HK-2 (cell line): ENCODE data around the gene NSMCE1.
"Not testable (repeated sequence)": the region's sequence is repeated elsewhere in the genome, so short reads cannot be mapped to it uniquely, and the experiment has no call there.

Experiments used
- DNase-seq: peaks from one replicate; pipeline ENCODE4 v3.0.0-alpha.2; 2018; ENCODE audit not compliant: unreplicated experiment

Gene NSMCE1

DNA sequence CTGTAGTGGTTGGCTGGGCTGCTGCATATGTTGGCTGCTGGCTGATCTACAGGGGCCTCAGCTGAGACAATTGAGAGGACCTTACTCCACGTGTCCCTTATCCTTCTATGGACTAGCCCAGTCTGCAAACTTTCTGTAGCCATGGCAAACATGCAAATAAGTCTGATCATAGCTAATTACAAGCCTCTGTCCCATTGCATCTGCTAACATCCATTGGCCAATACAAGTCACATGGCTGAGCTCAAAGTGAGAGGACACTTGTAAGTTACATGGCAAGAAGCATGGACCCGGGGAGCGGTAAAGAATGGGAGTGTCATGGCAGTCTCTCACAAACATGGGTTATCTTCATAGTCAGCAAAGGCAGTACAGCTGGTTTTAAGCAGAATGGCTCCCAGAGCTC, 33.6 kb upstream of the NSMCE1 start:
- DNase-seq: no peak

DNA sequence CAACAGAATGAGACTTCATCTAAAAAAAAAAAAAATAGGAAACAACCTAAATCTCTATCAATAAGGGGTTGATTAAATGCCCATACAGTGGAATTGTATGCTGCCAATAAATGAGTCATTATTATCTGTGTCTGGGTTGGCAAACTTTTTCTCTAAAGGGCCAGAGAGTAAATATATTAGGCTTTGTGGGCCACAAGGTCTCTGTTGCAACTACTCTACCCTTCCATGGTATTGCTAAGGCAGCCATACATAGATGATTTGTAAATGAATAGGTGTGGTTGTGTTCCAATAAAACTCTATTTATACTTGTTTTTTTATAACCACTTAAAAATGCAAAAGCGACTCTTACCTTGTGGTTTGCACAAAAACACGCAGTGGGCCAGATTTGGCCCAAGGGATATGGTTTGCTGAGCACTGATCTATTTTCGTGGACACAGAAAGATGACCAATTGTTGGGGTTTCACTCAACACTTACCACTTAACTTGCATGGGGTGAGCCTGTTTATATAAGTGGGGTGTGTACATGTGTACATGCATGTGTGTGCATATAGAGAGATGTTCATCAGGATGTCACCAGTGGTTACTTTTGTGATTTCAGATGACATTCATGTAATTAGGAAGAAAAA, 32.8 kb upstream of the NSMCE1 start:
- no peak for DNase-seq

DNA sequence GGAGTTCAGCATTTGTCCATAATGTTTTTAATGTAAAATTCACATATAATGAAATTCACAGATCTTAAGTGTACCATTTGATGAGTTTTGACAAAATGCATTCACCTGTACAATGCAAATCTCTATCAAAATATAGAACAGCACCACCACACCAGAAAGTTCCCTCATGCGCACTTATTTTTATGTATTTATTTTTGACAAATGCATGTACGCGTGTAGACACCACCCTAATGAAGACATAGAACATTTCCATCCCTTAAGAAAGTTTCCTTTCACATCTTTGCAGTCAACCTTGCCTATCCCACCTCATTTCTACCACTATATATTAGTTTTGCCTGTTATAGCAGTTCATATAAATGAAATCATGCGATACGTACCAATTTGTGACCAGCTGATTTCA, 29.6 kb upstream of the NSMCE1 start:
- DNase-seq: no peak

DNA sequence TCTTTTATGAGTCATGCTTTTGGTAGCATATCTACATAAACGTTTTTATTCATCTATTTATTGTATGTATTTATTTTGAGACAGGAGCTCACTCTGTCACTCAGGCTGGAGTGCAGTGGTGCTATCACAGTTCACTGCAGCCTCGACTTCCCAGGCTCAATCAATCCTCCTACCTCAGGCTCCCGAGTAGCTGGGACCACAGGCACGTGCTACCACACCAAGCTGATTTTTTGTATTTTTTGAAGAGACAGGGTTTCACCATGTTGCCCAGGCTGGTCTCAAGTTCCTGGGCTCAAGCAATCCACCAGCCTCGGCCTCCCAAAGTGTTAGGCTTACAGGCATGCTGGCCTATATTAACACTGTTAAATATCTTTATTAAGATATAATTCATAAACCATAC, 24.8 kb upstream of the NSMCE1 start:
- no peak for DNase-seq

DNA sequence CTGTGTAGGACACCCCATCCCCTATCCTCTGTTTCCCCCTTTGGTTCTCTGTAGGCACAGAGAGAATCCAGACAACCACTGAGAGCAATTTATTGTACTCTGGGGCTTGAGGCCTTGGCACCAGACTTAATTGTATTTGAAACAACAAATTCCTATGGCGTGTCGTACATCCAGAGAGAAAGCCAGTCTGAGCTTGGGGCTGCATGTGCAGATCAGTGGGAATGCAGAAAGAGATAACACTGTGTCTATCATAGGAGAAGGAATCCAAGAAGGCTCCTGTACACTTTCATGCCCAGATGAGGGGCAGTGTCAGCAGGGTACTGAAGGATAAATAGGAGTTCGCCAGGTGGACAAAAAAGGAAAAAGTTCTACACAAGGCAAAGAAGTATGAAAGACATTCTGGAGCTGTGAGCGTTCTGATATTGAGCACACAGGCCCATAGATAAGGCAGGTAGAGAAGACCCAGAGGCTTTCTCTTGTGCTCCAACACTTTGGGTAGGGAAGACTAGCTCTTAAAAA, 23.2 kb upstream of the NSMCE1 start:
- DNase-seq: no peak

DNA sequence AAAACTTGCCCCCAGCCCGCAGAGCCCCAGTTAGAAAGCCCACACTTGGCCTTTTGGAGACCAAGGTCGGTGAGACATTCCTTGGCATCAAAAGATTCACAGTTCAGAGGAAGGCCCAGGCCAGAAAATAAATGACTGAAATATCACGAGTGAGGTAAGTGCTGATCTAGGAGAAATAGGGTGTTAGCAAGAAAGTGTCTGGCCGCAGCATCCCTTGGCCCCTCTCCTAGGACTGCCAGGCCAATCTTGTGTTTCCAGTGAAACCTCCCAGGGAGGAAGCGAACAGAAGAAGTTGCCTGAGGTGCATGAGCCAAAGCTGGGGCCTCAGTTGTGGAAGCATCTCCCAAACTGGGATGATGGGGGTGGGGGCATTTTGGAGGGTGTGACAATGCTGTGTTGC, 22.5 kb upstream of the NSMCE1 start:
- DNase-seq: no peak

DNA sequence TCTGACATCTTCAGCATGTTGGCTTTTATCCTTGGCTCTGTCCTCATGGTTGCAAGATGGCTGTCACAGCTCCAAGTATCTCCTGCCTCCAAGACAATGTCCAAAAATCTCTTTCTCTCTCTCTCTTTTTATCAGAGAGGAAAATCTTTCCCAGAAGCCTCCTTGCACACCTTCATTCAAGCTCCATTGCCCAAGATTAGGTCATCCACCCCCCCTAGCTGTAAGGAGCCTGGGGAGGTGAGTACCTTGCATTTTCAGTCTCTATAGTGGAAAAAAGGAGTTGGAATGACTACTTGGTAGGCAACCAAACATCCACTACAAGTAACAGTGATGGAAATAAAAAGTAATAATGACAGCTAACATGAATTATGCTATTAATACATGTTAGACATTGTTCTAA, 22.0 kb upstream of the NSMCE1 start:
- no peak for DNase-seq

DNA sequence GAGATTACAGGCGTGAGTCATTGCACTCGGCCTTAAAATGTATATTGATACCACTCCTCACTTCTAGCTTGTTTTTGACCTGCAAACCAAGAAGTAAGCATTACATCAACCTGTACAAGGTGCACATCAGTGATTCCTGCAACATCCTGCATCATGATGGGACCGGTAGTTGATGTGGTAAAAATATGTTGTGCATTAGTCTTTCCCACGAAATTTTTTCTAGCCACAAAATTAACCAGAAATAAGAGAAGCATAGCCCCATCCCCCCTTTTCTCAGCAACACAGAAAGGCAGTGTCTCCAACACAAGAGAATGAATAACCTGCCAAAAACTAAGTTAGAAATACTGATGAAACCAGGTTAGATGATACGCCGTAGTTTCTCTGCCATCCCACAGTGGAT, 21.1 kb upstream of the NSMCE1 start:
- no peak for DNase-seq

DNA sequence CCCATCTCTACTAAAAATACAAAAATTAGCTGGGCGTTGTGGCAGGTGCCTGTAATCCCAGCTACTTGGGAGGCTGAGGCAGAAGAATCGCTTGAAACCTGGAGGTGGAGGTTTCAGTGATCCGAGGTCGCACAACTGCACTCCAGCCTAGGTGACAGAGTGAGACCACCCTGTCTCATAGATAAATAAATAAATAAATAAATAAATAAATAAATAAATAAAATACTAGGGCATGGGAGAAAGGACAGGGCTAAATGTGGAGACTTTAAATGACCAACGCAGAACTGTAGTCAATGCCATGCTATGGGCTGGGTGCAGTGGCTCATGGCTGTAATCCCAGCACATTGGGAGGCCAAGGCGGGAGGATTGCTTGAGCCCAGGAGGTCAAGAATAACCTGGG, 19.7 kb upstream of the NSMCE1 start:
- DNase-seq: not testable (repeated sequence)

DNA sequence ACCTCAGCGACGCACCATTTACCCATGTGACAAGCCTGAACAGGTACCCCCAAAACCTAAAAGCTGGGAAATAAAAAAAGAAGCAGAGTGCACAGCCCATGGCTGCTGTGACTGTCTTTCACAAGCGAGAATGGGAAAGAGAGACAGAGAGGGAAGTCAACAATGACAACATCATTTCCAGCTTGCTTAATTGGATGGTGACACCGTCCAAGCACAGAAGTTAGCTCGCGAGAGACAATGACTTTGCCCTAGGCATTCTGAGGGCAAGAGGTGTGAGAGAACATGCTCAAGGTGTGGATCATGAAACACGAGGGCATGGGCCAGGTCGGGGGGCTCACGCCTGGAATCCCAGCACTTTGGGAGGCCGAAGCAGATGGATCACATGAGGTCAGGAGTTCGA, 19.3 kb upstream of the NSMCE1 start:
- no peak for DNase-seq

DNA sequence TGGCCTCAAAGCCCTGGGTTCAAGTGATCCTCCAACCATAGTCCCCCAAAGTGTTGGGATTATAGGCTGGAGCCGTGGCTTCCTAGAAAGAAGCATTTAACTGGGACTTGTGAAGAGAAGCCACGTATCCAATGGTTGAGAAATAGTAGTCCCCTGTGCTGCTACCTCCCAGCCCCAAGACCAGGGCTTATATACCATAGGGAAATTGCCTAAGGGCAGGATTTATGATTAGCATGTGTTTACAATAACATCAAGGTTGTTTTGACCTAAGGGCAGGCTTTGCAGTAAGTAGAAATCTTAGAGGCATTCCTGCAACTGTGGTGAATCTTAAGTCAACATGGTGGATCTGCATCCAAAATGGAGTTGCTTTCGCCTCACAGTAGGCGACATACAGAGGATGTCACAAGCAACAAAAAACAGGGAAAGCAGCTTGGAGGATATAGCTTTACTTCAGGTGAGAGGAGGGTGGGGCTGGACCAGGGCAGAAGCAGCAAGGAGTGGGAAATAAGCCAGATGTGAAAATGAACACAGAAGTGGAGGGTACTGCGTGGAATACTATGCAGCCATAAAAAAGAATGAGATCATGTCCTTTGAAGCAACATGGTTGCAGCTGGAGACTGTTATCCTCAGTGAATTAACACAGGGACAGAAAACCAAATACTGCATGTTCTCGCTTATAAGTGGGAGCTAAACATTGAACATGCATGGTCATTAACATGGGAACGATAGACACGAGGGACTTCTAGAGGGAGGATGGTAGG, 18.7 kb upstream of the NSMCE1 start:
- no peak for DNase-seq

DNA sequence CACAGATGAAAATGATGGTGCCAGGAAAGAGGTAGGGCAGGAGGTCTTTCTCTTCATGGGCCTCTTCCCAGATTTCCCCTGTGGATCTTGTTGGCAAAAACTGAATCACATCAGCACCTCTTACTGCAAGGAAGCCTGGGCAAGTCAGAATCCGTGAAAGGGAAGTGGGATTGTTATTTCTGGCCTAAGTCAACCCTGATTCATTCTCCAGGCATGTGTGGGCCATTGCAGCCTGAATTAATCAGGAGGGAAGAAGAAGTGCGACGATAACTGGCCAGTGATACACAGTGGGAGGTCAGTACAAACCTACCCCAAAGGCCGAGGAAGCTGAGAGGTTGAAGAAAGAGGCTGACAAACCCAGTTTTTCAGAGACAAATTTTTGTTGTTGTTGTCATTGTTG, 17.9 kb upstream of the NSMCE1 start:
- DNase-seq: peak; percentile 49

DNA sequence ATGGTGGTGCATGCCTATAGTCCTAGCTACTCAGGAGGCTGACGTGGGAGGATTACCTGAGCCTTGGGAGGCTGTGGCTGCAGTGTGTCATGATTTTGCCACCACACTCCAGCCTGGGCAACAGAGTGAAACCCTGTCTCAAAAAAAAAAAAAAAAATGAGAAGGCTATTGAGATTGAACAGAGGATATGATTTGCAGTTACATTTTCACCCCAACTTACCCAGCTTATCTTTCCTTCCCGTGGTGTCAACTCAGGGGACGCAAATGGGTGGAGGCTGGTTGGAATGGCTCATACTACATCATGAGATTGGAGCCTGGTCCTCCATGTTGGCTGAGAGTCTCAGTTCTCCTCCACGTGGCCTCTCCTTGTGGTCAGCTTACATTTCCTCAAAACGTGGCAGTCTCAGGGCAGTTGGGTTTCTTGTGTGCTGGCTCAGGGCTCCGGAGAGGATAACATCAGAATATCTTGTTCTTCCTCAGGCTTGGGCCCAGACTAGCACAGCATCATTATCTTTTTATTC, 17.2 kb upstream of the NSMCE1 start:
- DNase-seq: no peak

DNA sequence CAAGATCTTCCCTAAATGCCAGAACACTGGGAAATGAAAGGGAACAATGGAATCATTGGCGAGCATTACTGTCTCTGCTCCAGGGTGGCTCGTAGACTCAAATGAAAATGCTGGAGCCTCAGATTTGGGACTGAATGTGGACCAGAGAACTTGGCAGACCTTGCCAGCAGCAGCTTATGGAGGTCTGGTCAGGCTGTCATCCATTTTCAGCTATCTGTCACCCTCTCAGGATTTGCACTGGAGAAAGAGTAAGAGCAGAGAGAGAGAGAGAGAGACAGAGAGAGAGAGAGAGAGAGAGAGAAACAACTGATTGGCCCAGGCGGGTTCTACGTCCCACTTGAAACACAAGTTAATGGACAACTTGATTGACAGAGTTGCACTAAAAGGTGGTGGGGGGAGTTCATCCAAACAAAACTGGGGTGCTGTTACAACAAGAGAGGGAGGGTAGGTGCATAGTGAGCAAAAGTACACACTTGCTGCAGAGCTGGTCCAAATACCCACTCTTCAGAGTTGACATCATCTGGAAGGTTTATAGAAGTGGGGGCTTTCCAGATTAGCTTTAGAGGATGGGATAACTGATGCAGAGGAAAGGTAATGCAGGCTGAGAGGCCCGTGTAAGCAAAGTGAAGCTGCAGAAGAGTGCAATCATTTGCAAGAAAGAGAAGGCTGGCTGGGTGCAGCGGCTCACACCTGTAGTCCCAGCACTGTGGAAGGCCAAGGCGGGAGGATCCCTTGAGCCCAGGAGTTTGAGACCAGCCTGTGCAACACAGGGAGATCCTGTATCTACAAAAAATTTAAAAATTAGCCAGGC, 16.5 kb upstream of the NSMCE1 start:
- no peak for DNase-seq

DNA sequence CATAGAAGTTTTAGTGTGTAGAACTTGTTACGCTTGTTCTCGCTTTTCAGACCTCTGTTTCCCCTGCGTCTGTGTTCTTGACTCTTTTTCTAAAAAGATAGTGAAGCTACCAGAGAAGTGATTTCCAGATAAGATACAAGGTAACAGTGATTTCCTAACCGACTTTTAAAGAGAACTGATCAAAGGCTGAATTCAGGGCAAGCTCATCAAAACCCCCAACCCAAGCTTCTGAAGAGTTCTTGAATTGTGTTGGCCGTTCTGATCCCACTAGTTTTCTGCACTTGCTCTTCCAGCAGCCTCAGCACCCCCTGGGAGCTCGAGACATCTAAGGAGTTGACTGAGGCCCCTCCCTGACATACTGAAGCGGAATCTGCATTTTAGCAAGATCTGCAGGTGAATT, 12.7 kb upstream of the NSMCE1 start:
- DNase-seq: no peak

DNA sequence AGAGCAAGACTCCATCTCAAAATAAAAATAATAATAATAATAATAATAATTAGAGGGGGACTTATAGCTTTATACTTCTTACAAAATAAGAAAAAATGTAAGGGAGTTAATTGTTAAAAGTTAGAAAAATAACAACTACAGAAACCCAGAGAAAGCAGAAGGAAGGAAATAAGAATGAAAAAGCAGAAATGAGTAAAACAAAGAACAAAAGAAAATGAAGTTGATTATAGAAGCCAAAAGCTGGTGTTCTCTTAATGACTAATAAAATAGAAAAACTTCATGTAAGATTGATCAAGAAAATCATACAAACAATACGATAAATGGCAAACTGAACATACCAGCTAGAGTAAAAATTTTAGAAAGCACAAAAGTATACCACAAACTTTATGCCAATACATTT, 6.8 kb upstream of the NSMCE1 start:
- no peak for DNase-seq

DNA sequence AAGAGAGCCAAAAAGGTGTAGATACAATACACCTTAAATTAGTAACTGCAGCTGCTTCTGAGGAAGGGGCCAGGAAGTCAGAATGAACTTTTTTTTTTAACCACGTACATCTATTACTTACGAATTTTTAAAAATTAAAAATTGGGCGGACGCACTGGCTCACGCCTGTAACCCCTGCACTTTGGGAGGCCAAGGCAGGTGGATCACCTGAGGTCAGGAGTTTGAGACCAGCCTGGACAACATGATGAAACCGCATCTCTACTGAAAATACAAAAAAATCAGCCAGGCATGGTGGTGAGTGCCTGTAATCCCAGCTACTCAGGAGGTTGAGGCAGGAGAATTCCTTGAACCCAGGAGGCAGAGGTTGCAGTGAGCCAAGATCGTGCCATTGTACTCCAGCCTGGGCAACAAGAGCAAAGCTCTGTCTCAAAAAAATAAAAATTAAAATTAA, 5.9 kb upstream of the NSMCE1 start:
- DNase-seq: not testable (repeated sequence)

DNA sequence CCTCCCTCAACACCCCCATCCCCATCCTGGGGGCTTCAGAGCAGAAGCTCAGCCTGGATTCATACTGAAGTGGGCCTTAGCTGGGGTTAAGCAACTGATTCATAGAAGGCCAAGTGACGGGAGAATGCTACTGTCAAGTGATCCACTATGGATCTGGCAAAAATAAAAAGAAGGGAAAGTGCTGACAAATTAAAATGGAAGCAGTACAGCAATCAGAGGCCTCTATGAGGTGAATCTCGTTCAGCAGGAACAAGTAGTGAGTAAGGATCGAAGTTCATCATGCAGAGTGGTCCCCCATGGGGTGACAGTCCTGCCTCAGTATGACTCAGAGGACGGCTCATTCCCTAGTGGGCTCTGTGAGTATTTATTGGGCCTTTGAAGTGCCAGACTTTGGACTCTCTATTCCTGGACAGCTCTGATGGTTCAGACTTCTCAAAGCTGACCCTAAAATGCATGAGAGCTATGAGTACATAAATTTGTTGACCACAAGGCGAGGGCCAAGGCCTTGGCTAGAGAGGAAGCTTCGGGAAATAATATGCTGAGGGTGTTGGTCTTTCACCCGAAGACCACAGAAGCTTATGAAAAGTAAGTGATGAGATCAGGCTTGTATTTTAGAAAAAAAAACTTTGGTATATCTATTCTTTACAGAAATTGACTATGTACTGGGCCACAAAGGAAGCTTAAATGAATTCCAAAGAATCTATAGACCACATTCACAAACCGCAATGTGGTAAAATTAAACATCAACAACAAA, 5.3 kb upstream of the NSMCE1 start:
- no peak for DNase-seq

DNA sequence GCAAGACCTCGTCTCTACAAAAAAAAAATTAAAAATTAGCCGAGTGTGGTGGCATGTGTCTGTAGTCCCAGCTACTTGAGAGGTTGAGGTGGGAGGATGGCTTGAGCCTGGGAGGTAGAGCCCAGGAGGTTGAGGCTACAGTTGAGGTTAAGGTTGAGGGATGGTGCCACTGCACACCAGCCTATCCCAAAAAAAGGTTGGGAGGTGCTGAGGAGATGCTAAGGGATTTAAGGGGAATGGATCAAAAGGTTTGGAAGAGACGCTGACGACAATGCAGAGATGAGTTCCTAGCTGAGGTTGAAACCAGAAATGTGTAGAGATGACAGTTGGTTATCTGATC, 4.7 kb upstream of the NSMCE1 start:
- DNase-seq: no peak

DNA sequence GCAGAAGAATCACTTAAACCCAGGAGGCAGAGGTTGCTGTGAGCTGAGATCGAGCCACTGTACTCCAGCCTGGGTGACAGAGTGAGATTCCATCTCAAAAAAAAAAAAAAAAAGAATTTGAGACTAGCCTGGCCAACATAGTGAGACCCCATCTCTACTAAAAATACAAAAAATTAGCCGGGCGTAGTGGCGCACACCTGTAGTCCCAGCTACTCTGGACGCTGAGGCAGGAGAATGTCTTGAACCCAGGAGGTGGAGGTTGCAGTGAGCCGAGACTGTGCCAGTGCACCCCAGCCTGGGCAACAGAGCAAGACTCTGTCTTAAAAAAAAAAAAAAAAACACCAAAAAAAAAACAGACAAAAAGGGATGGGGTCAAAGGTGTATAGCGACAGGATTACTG, 4.1 kb upstream of the NSMCE1 start:
- DNase-seq: not testable (repeated sequence)

DNA sequence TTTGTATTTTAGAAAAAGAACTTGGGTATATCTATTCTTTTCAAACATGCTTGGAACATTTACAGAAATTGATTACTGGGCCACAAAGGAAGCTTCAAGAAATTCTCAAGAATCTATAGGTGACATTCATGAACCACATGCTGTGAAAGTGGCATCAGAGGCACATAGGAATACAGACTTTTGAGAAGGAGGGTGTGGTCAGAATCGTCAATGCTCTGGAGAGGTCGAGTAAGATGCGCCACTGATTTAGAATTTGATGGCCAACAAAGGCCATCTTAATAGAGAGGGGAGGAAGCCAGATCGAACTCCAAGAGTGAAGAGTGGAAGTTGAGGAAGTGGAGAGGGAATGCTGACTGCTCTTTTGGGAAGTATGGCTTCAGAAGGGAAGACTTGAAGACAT, 3.5 kb upstream of the NSMCE1 start:
- DNase-seq: no peak

DNA sequence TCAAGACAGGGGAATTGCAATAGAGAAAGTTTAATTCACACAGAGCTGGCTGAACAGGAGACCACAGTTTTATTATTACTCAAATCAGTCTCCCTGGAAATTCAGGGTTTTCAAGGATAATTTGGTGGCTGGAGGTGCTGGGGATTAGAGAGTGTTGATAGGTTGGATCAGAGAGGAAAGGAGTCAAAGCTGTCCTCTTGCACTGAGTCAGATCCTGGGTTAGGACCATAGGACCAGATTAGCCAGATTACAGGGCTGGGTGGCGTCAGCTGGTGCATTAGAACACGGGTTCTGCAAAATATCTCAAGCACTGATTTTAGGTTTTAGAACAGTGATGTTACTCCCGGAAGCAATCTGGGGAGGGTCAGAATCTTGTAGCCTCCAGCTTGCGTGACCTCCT, 1.8 kb upstream of the NSMCE1 start:
- no peak for DNase-seq
